ENCODE measurements around the gene HIRIP3.

The HIRIP3 gene

DNA sequence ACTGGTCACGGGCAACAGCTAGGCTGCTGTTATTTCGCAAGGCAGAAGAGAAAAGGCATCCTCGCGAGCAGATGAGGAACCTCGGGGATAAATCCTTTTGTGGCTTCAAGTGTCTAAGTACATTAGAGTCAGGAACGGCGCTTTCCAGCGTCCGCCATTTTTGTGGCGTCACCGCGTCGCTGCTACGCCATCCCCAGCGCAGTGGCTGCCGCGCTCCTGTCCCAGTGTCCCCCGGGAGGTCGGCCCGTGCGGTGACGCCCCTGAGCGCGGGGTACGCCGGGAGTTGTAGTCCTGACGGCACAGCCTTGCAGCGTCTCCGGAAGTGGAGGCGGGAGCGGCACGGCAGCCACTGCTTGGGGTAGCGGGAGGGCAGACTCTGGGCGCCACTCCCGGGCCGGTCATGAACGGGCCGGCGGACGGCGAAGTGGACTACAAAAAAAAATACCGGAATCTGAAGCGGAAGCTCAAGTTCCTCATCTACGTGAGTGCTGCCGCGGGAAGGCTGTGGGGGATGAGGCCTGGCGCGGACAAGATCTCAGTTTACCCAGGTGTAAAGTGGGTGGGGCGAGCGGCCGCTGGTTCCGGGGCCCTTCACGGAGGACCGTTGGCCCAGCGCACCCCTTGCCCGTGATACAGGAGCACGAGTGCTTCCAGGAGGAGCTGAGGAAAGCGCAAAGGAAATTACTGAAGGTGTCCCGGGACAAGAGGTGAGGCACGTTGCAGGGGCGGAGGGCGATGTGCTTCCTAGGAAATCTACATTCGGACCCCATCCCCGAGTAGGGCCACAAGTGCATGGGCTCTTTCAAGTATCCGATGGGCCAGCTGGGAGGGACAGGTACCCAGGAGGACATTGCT is 721 bp upstream of the HIRIP3 start, which contains the start of gene INO80E:
Gene INO80E, plus strand, starts transcription at position 331 of the 855 bp plus-strand sequence. Its CDS starts 70 bp downstream, at position 401.
- H3K4me3 ChIP-seq (ENCODE audit: control insufficient read depth, low read depth, low read length): peak within 1 kb of the TSS; percentile 98
- peak; percentile 62 for DNase-seq (ENCODE audit: low read depth)
- TF ChIP-seq CTCF (IDR thresholded peaks at IDR 0.05; ENCODE audit: control insufficient read depth, insufficient read depth, low read depth, low read length, missing control alignments): no peak

GRCh38 chr16:29994600-29995323 is 655 bp downstream of the HIRIP3 start:
- DNase-seq (ENCODE audit: low read depth): peak; percentile 28
- H3K4me3 ChIP-seq (ENCODE audit: control insufficient read depth, low read depth, low read length): peak overlapping the region; percentile 98
- no peak for TF ChIP-seq CTCF (IDR thresholded peaks at IDR 0.05; ENCODE audit: control insufficient read depth, insufficient read depth, low read depth, low read length, missing control alignments)

- DNase-seq (ENCODE audit: low read depth): no peak
- TF ChIP-seq CTCF (IDR thresholded peaks at IDR 0.05; ENCODE audit: control insufficient read depth, insufficient read depth, low read depth, low read length, missing control alignments): no peak
- no peak overlapping the region for H3K4me3 ChIP-seq (ENCODE audit: control insufficient read depth, low read depth, low read length)
These were observed 1.4 kb downstream of the HIRIP3 start for GRCh38 chr16:29993903-29994599.

DNA sequence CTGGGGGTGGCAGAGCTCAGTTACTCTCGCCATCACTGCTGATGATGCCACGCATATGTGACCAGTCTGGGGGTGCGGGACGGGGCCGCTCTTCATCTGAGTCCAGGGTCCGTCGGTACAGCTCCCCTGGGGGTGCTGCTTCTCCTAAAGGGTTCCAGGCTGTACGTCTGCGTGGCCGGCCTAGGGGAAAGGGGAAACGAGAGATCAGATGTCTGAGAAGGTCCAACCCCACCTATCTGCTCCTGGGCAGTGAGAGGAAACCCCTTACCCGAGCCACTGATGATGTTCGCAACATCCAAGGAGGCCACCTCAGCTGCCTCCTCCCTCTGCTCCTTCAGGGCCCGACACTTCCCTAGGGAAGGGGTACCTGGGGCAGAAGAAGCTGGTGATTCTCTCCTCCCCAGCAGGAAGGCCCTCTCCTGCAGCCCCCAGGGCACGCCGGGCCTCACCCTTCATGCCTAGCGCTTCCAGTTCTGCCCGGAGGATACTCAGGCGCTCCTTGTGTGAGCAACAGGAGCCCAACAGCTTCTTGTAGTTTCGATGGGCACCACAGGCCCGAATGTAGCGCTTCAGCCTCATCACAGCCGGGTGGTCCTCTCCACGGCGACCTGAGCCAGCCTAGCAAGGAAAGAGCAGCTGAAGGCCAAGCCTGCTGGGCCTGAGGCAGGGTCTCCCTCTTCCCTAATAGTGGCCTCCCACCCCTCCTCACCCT is 2.1 kb downstream of the HIRIP3 start:
- no peak overlapping the region for H3K4me3 ChIP-seq (ENCODE audit: control insufficient read depth, low read depth, low read length)
- TF ChIP-seq CTCF (IDR thresholded peaks at IDR 0.05; ENCODE audit: control insufficient read depth, insufficient read depth, low read depth, low read length, missing control alignments): no peak
- no peak for DNase-seq (ENCODE audit: low read depth)

DNA sequence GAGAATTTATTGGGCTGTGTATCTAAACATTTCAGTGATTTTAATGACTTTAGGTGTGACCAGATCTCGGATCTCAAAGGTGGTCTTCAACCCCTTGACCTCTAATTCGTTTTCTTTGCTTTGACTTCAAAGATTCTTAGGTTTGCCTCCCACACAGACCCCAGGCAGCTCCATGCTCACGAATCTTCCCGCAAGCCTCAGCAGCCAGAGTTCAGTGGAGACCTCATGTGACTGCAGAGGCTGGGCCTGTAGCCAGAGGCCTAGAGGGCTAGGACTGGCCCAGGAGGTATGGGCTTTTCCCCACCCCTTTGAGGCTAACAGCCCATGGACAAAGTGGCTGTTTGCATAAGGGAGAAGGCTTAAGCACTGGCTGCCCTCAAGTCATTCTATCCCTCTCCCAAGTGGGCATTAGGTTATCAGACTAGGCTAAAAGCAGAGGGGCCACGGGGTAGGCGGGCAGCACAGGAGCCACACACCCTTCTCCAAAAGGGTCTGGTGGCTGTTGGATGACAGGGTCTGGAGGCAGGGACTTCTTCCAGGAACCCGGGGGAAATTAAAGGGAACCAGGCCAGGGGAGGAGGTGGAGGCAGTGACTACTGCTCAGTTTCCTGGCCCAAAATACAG is 3.0 kb downstream of the HIRIP3 start:
- no peak for DNase-seq (ENCODE audit: low read depth)
- H3K4me3 ChIP-seq (ENCODE audit: control insufficient read depth, low read depth, low read length): no peak overlapping the region
- TF ChIP-seq CTCF (IDR thresholded peaks at IDR 0.05; ENCODE audit: control insufficient read depth, insufficient read depth, low read depth, low read length, missing control alignments): no peak
